Measurements from ENCODE around the gene NOL6.
"Not testable (repeated sequence)": the region's sequence is repeated elsewhere in the genome, so short reads cannot be mapped to it uniquely, and the experiment has no call there.

GRCh38 chr9:33424043-33424442 is 49.7 kb downstream of the NOL6 start:
- TF ChIP-seq CAMTA2 (CRISPR knock-in tag; IDR thresholded peaks at IDR 0.05; ENCODE audit: borderline replicate concordance); TIGD3 (CRISPR knock-in tag; IDR thresholded peaks at IDR 0.05; ENCODE audit: borderline replicate concordance); GABPA (IDR thresholded peaks at IDR 0.05; ENCODE audit: low read depth, low read length); GABPA (CRISPR knock-in tag; IDR thresholded peaks at IDR 0.05; ENCODE audit: low read depth); PAX8 (CRISPR knock-in tag; IDR thresholded peaks at IDR 0.05; ENCODE audit: borderline replicate concordance); RFX5 (IDR thresholded peaks at IDR 0.05; ENCODE audit: low read depth, low read length): not testable (repeated sequence)

Data from HepG2 (cell line).